ENCODE results near the gene IGDCC3. TPM values are rescaled to one million over a fixed set of nuclear protein-coding genes. Genes with fewer than 3 reads are reported as not detected.

The IGDCC3 gene
- polyA plus RNA-seq (ENCODE audit: insufficient read length in 3 of 3) = 1 to 10 TPM; 6.1 to 7.1 (median 6.4) TPM

DNA sequence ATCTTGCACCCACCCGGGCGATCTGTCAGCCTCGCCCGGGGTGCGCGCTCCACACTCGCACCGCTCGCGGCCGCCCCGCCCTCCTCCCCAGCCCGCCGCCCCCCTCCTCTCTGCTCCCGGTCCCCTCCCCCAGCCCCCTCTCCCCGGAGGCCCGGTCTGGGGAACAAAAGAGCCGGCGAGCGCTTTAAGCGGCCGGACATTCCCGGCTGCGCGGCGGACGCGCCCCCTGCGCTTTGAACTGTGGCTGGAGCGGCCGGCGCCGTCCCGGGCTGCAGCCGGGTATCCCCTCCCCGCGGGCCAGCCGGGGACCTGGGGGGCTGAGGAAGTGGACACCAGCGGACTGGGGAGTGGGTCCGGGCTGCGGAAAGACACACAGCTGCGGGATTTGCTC lies at the start of gene IGDCC3:
TSS of gene IGDCC3 (minus strand) at position 27 of the 391 bp plus-strand sequence. CDS start 214 bp downstream, outside the sequence.
- DNase-seq (ENCODE audit: low read depth in 3 of 3, low spot score in 2 of 3) = peak in 1 of 3 donors; percentile 56

- DNase-seq (ENCODE audit: low read depth in 3 of 3, low spot score in 2 of 3) = no peak
Observed at GRCh38 chr15:65426216-65426853, 48.5 kb upstream of the IGDCC3 start.

GRCh38 chr15:65424683-65425082 lies 46.9 kb upstream of the IGDCC3 start:
- no peak for DNase-seq (ENCODE audit: low read depth in 3 of 3, low spot score in 2 of 3)

DNA sequence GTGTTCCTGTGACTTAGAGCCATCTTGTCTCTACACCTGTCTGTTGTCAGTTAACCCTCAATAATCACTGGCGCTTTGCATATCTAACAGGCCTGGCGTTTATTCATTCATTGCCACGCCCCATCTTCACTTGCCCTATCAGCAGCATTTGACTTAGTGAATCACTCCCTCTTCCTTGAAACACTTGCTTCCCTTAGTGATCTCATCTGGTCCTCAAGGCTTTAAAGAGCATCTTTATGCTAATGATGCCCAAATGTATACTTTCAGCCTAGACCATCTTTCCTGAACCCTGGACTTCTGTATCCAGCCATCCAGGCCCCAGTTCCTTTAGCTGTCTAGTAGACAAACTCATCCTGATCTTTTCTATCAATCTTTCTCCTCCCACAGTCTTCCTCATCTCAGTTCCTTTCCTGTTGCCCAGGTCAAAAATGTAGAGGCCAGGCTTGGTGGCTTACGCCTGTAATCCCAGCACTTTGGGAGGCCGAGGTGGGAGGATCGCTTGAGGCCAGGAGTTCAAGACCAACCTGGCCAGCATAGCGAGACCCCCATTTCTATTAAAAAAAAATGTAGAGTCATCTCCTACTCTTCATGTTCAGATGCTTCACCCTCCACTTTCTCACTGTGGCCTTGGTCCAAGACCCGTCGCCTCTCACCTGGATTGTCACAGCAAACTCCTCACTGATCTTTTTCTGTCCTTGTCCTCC lies 46.3 kb upstream of the IGDCC3 start:
- DNase-seq (ENCODE audit: low read depth in 3 of 3, low spot score in 2 of 3) = no peak

DNA sequence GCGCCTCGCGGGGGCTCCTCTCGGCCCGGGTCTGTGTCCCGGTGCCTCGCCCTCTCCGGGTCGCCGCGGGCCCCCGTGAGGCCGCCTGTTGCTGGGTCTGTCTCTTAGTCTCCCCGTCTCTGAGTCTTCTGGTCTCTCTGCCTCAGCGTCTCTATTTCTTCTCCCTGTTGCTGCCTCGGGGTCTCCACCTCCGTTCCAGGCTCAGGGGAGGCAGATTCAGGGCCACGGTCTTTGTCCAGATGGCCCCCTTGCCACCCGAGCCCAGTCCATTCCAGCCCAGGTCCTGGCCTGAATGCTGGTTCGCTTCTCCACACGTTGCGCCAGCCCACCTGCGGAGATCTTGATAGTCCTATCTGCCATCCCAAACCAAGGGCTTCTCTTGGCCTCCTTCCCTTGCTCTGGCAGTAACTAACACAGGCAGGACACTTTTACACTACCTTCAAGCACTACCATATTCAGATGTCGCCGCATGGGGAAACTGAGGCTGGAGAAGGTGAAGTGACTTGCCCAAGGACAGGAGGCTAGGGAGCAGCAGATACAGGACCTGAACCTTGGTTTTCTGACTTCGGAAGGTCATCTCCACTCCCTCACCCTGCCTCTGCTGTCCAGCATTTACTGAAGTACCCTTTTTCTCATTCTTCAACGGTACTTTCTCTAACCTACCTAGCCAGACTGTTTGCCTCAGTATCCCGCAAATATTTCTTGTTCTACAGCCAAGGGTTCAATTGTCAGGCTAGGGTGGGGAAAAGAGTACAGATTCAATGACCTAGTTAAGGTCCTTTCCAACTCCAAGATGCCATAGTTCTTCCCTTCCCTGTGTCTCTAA lies 45.6 kb upstream of the IGDCC3 start:
- DNase-seq (ENCODE audit: low read depth in 3 of 3, low spot score in 2 of 3) = no peak

GRCh38 chr15:65421360-65422215 lies 43.8 kb upstream of the IGDCC3 start:
- peak in 1 of 3 donors; percentile 44 for DNase-seq (ENCODE audit: low read depth in 3 of 3, low spot score in 2 of 3)

GRCh38 chr15:65420975-65421359 lies 43.2 kb upstream of the IGDCC3 start:
- no peak for DNase-seq (ENCODE audit: low read depth in 3 of 3, low spot score in 2 of 3)

DNA sequence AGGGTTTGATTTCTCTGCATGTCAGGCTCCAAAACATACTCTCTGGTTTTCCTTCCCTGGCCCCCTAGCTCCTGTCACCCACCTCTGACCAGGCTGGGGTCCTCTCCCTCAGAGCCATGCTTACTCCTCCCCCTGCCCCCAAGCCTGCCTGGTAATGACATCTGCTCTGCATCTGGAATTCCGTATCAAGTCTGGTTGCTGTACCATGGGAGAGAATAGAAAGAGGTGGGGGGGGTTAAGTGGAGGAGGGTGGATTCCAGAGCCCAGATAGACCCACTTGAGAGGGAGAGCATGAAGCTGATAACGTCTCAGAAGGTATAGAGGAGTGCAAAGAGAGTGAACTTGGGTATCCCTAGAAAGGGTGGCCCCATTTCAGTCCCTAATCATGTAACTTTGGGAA lies 40.8 kb upstream of the IGDCC3 start:
- no peak for DNase-seq (ENCODE audit: low read depth in 3 of 3, low spot score in 2 of 3)

DNA sequence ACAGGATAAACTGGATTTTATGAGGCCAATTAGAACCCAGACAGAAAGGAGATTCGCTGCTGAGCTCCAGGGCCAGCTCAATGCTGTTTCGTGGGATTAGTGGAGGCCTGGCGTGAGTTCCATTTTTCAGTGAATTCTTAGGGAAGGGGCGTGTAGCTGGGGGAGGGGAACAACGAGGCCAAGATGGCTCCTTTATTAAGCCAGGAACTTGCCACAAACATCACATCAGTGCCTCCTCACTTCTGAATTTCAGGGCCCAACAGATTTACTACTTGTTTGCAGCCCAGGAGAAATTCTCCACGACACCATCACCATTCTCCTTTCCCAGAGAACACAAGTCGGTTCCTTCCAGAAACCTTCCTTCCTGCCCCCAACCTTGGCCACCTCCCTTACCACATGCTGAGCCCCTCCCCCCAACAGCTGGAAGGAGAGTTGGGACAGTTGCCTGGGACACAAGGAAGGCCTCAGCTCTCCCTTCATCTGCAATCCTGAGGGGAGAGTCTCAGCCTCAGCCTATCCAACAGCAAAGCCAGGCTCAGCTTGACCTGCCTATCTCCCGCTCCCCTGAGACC lies 39.1 kb upstream of the IGDCC3 start:
- no peak for DNase-seq (ENCODE audit: low read depth in 3 of 3, low spot score in 2 of 3)

DNA sequence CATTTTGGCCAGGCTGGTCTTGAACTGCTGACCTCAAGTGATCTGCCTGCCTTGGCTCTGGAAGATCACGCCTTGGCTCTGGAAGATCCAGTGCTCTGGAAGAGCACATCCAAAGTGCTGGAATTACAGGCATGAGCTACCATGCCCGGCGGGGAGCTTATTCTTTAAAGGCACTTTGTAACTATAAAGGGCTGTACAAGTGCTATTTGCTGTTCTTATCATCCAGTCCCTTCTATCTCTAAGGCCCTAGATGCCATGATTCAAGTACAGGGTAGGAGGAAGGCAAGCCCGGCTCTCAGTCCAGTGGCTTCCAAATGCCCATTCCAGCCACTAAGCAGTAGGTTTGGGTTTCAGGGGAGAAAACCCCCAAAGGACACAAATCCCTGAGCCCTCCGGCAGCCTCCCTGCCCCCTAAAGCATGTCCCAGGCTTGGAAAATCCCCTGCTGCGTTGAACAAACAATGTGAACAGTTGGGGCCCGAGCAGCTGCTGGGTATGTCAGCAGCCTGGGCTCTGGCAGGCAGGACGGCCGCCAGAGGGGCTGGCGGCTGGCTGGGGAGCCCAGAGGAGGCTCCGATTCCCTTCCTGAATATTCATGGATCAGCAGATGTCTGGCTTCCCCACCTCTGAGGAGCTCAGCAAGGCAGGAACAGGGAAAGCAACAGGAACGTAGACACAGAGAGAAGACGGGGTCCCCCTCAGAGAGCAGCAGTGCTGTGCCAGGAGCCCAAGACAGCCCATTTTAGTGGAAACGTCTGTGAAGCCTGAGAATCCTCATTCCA lies 37.2 kb upstream of the IGDCC3 start:
- no peak for DNase-seq (ENCODE audit: low read depth in 3 of 3, low spot score in 2 of 3)

GRCh38 chr15:65413760-65414144 lies 36.0 kb upstream of the IGDCC3 start:
- no peak for DNase-seq (ENCODE audit: low read depth in 3 of 3, low spot score in 2 of 3)

GRCh38 chr15:65413051-65413759 lies 35.4 kb upstream of the IGDCC3 start:
- no peak for DNase-seq (ENCODE audit: low read depth in 3 of 3, low spot score in 2 of 3)

- DNase-seq (ENCODE audit: low read depth in 3 of 3, low spot score in 2 of 3) = no peak
Observed at GRCh38 chr15:65412556-65412955, 34.8 kb upstream of the IGDCC3 start.

- no peak for DNase-seq (ENCODE audit: low read depth in 3 of 3, low spot score in 2 of 3)
Observed at GRCh38 chr15:65411465-65412071, 33.8 kb upstream of the IGDCC3 start.

GRCh38 chr15:65410972-65411371 lies 33.2 kb upstream of the IGDCC3 start:
- no peak for DNase-seq (ENCODE audit: low read depth in 3 of 3, low spot score in 2 of 3)

GRCh38 chr15:65410036-65410435 lies 32.2 kb upstream of the IGDCC3 start:
- no peak for DNase-seq (ENCODE audit: low read depth in 3 of 3, low spot score in 2 of 3)

DNA sequence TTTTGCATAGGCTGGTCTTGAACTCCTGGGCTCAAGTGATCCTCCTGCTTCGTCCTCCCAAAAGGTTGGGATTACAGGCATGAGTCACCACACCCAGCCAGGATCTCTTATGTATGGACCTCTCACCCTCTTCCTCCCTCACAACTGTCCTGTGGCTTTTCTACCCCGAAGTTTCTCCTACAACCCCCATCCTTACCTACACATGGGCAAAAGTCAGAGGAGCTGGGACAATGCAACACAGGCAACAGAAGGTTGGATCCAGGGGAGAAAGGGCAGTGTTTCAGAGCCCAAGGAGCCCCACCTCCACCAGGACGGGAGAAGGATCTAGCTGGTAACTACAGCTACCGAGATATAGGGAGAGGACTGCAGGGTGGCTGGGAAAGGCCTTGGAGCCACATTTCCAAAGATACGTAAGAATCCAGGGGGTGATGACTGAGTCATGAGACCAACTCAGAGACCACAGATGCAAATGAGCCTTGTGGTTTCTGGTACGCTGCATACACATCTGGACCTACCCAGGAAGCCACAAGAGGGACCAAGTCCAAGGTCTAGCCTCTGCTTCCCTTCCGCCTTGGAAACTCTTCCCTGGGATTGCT lies 31.3 kb upstream of the IGDCC3 start:
- DNase-seq (ENCODE audit: low read depth in 3 of 3, low spot score in 2 of 3) = no peak

Data from right renal cortex interstitium (tissue), 3 donors.